CD1c-positive myeloid dendritic cell (primary cell): ENCODE data around the gene DHRS7C.

Experiments
- DNase-seq: peaks from one replicate; pipeline ENCODE4 v3.0.0-alpha.2; 2016; ENCODE audit errors: extremely low spot score

Gene DHRS7C

GRCh38 chr17:9790889-9791876 is at the start of gene DHRS7C:
Gene DHRS7C (minus strand): TSS chr17:9791592. CDS start chr17:9791284, 308 bp downstream.
- no peak for DNase-seq

- DNase-seq, result no peak
Measured at GRCh38 chr17:9839433-9839832, 48.0 kb upstream of the DHRS7C start.

- no peak for DNase-seq
Measured at GRCh38 chr17:9837551-9838471, 46.4 kb upstream of the DHRS7C start.

GRCh38 chr17:9833922-9834321 is 42.5 kb upstream of the DHRS7C start:
- DNase-seq, result no peak

- no peak for DNase-seq
Measured at GRCh38 chr17:9830711-9831110, 39.3 kb upstream of the DHRS7C start.

- DNase-seq, result no peak
Measured at GRCh38 chr17:9829343-9829742, 38.0 kb upstream of the DHRS7C start.

- no peak for DNase-seq
Measured at GRCh38 chr17:9828296-9829295, 37.2 kb upstream of the DHRS7C start.

GRCh38 chr17:9825641-9826150 is 34.3 kb upstream of the DHRS7C start, which contains the start of gene GLP2R:
Gene GLP2R (plus strand): TSS chr17:9825924. CDS start chr17:9826064, 140 bp downstream.
- DNase-seq, result no peak

GRCh38 chr17:9824797-9825338 is 33.5 kb upstream of the DHRS7C start:
- no peak for DNase-seq

- no peak for DNase-seq
Measured at GRCh38 chr17:9824094-9824493, 32.7 kb upstream of the DHRS7C start.

- no peak for DNase-seq
Measured at GRCh38 chr17:9821921-9822320, 30.5 kb upstream of the DHRS7C start, which contains the start of gene GSG1L2. Gene GSG1L2 (minus strand): TSS chr17:9822079. CDS start chr17:9822071, 8 bp downstream.

- no peak for DNase-seq
Measured at GRCh38 chr17:9820448-9820847, 29.1 kb upstream of the DHRS7C start.

GRCh38 chr17:9818760-9819159 is 27.4 kb upstream of the DHRS7C start:
- no peak for DNase-seq

- no peak for DNase-seq
Measured at GRCh38 chr17:9817086-9817485, 25.7 kb upstream of the DHRS7C start.

- DNase-seq, result no peak
Measured at GRCh38 chr17:9816472-9816871, 25.1 kb upstream of the DHRS7C start.

GRCh38 chr17:9814337-9814945 is 23.0 kb upstream of the DHRS7C start:
- DNase-seq, result no peak

GRCh38 chr17:9813166-9813565 is 21.8 kb upstream of the DHRS7C start:
- DNase-seq, result no peak

- DNase-seq, result no peak
Measured at GRCh38 chr17:9811537-9811936, 20.1 kb upstream of the DHRS7C start.

- no peak for DNase-seq
Measured at GRCh38 chr17:9811086-9811485, 19.7 kb upstream of the DHRS7C start.
